Kidney epithelial cell (primary cell): ENCODE results near the gene ELFN2. TPM values are rescaled to one million over a fixed set of nuclear protein-coding genes. Genes with fewer than 3 reads are reported as not detected.

Experiments used
- DNase-seq: peaks from one replicate; pipeline ENCODE4 v3.0.0-alpha.2; 2010; ENCODE audit warnings: low read depth
- H3K27me3 ChIP-seq: 2 replicates; pipeline ENCODE4 v1.6.0; 2011; ENCODE audit warnings: low read length; ENCODE audit not compliant: control insufficient read depth, insufficient read depth
- H3K36me3 ChIP-seq: 2 replicates; pipeline ENCODE4 v1.5.1; 2011; ENCODE audit warnings: low read length; ENCODE audit not compliant: control insufficient read depth, insufficient read depth
- H3K4me3 ChIP-seq: 2 replicates; pipeline ENCODE4 v1.5.1; 2011; ENCODE audit warnings: low read depth, mild to moderate bottlenecking, control low read depth, low read length
- CTCF ChIP-seq: IDR thresholded peaks from 2 replicates; pipeline ENCODE4 v1.5.1; 2011; ENCODE audit warnings: mild to moderate bottlenecking, moderate library complexity, low read length, control low read depth, inconsistent platforms; ENCODE audit not compliant: insufficient read depth, poor library complexity, severe bottlenecking
- total RNA-seq: library from RNA; depleted of rRNA; stranded (reverse); fragments of >200 nt; gene quantifications from 2 replicates; pipeline ENCODE4 v1.2.3, GENCODE V29; 2015

Gene ELFN2
- total RNA-seq, 1 donor from 2014 or later, result 0.96 TPM

- no peak for TF ChIP-seq CTCF
- no peak for DNase-seq
- Histone ChIP-seq H3K36me3 (no peaks in the 10 kb centered on the region), H3K27me3 (no peaks in the 10 kb centered on the region), H3K4me3 (peak overlapping the region; percentile 79)
Observed at GRCh38 chr22:37425800-37426705, 1.2 kb downstream of the ELFN2 start.

GRCh38 chr22:37425369-37425768 lies 1.9 kb downstream of the ELFN2 start:
- no peak overlapping the region for H3K4me3 ChIP-seq
- H3K36me3 ChIP-seq, result no peaks in the 10 kb centered on the region
- no peak for TF ChIP-seq CTCF
- no peak for DNase-seq
- H3K27me3 ChIP-seq, result no peaks in the 10 kb centered on the region

- TF ChIP-seq CTCF, result no peak
- Histone ChIP-seq H3K27me3 (no peaks in the 10 kb centered on the region), H3K36me3 (no peaks in the 10 kb centered on the region), H3K4me3 (no peak overlapping the region)
- no peak for DNase-seq
Observed at GRCh38 chr22:37423283-37423682, 4.0 kb downstream of the ELFN2 start.

- Histone ChIP-seq H3K27me3 (no peaks in the 10 kb centered on the region), H3K36me3 (no peaks in the 10 kb centered on the region), H3K4me3 (no peak overlapping the region)
- no peak for TF ChIP-seq CTCF
- DNase-seq, result no peak
Observed at GRCh38 chr22:37421468-37421877, 5.8 kb downstream of the ELFN2 start.

- no peak for DNase-seq
- TF ChIP-seq CTCF, result no peak
- H3K36me3 ChIP-seq, result no peaks in the 10 kb centered on the region
- H3K4me3 ChIP-seq, result peak overlapping the region; percentile 36
- H3K27me3 ChIP-seq, result no peaks in the 10 kb centered on the region
Observed at GRCh38 chr22:37420686-37421467, 6.4 kb downstream of the ELFN2 start.
